Caco-2 (cell line): ENCODE data around the gene NEK10. TPM values are rescaled to one million over a fixed set of nuclear protein-coding genes. Genes with fewer than 3 reads are reported as not detected.

Experiments used
- BruUV-seq: library from RNA; stranded (reverse); fragments of 400-500 nt; replicated peaks from 2 replicates; lab custom pipeline; 2021; lab: Mats Ljungman, UMichigan
- CTCF ChIA-PET: fragments of 300-600 bp; sonication (Branson Sonifier 250); formaldehyde crosslinking; loops from one replicate; lab custom pipeline; 2022; ENCODE audit warnings: antibody characterized with exemption; lab: Charles Lee
- POLR2A ChIA-PET: fragments of 300-600 bp; sonication (Branson Sonifier 250); formaldehyde crosslinking; loops from one replicate; lab custom pipeline; 2022; ENCODE audit warnings: antibody characterized with exemption; lab: Charles Lee
- DNase-seq, 2 experiments: peaks; one replicate each; pipeline versions ENCODE4 v3.0.0 to v3.0.0-alpha.2; 2020 to 2022
- H3K27me3 ChIP-seq: replicated peaks from 2 replicates; pipeline ENCODE4 v1.6.0; 2011; ENCODE audit warnings: low read length; ENCODE audit not compliant: control insufficient read depth, insufficient read depth
- H3K36me3 ChIP-seq: 2 replicates; pipeline ENCODE4 v1.5.1; 2011; ENCODE audit warnings: low read length; ENCODE audit not compliant: control insufficient read depth, insufficient read depth
- H3K4me1 ChIP-seq: fragments of 250-450 bp; sonication (Bioruptor Pico); 2 replicates; pipeline ENCODE4 v1.5.1; 2020; ENCODE audit warnings: mild to moderate bottlenecking
- H3K4me3 ChIP-seq: 2 replicates; pipeline ENCODE4 v1.5.1; 2011; ENCODE audit warnings: low read depth, mild to moderate bottlenecking, control low read depth, low read length
- H3K9me3 ChIP-seq: fragments of 250-450 bp; sonication (Bioruptor Pico); 2 replicates; pipeline ENCODE4 v1.5.1; 2020; ENCODE audit warnings: mild to moderate bottlenecking, moderate library complexity
- H3K27ac Mint-ChIP-seq: one replicate; pipeline ENCODE4 v1.8.0; 2022; ENCODE audit warnings: mixed read lengths; ENCODE audit not compliant: unreplicated experiment
- H3K27me3 Mint-ChIP-seq: one replicate; pipeline ENCODE4 v1.8.0; 2022; ENCODE audit warnings: mixed read lengths; ENCODE audit not compliant: insufficient read depth, unreplicated experiment
- H3K36me3 Mint-ChIP-seq: one replicate; pipeline ENCODE4 v1.8.0; 2022; ENCODE audit warnings: mild to moderate bottlenecking, mixed read lengths; ENCODE audit not compliant: insufficient read depth, unreplicated experiment
- H3K4me1 Mint-ChIP-seq: one replicate; pipeline ENCODE4 v1.8.0; 2022; ENCODE audit warnings: low read depth, mixed read lengths; ENCODE audit not compliant: unreplicated experiment
- H3K4me3 Mint-ChIP-seq: one replicate; pipeline ENCODE4 v1.8.0; 2022; ENCODE audit warnings: mild to moderate bottlenecking, moderate library complexity, mixed read lengths; ENCODE audit not compliant: unreplicated experiment
- H3K9me3 Mint-ChIP-seq: one replicate; pipeline ENCODE4 v1.8.0; 2022; ENCODE audit warnings: mixed read lengths; ENCODE audit not compliant: unreplicated experiment
- intact Hi-C: fragments of 100-400 bp; cut with micrococcal nuclease; formaldehyde crosslinking; loops from one replicate; pipeline ENCODE4 v1.10.0; 2022; ENCODE audit not compliant: unreplicated experiment
- total RNA-seq: library from RNA; stranded (reverse); gene quantifications from 2 replicates; pipeline ENCODE4 v1.2.3, GENCODE V29; 2022
- TF ChIP-seq, protein P1 (sequence below), 2 experiments: fragments of 200-600 bp in 1 of 2; IDR thresholded peaks; 1 replicate in 1 of 2; 2 replicates in 1 of 2; pipeline versions ENCODE4 v1.5.1 to v1.8.0; 2011 to 2022; ENCODE audit warnings: antibody characterized with exemption in 1 of 2, control low read depth in 1 of 2, inconsistent platforms in 1 of 2, low read depth in 1 of 2, low read length in 1 of 2, mild to moderate bottlenecking in 1 of 2, moderate library complexity in 1 of 2; ENCODE audit not compliant: insufficient read depth in 1 of 2, severe bottlenecking in 1 of 2, unreplicated experiment in 1 of 2

The NEK10 gene
- total RNA-seq, 1 experiment from 2014 or later = 0.39 TPM

DNA sequence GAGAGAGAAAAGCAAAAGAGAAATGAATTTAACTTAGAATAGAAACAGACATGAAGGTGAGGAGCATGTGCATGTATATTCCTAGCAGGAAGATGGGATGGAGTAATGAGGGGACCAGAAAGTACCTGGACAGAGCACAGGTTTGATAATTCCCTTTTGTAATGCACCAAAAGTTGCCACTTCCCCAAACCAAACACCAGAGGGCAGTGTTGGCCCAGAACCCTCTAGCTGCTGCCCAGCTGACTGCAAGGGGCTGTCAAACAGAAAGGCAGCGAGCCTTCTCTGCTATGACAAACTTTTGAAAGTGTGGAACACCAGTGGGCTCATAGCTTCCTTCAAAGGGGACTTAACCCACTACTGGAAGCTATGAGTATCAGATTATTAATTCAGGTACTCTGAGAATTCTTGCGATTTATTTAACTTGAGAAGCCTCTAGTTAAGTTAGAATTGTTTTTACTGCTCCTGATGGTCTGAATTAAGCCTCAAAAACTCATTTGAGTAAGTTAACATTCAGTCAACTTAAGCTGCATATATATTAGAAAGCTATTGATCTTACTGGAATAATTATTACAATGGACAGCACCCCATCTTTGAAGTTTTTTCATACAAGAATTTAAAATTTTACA, 234.9 kb downstream of the NEK10 start:
- H3K27ac Mint-ChIP-seq = no peak overlapping the region
- TF ChIP-seq, protein P1, sequence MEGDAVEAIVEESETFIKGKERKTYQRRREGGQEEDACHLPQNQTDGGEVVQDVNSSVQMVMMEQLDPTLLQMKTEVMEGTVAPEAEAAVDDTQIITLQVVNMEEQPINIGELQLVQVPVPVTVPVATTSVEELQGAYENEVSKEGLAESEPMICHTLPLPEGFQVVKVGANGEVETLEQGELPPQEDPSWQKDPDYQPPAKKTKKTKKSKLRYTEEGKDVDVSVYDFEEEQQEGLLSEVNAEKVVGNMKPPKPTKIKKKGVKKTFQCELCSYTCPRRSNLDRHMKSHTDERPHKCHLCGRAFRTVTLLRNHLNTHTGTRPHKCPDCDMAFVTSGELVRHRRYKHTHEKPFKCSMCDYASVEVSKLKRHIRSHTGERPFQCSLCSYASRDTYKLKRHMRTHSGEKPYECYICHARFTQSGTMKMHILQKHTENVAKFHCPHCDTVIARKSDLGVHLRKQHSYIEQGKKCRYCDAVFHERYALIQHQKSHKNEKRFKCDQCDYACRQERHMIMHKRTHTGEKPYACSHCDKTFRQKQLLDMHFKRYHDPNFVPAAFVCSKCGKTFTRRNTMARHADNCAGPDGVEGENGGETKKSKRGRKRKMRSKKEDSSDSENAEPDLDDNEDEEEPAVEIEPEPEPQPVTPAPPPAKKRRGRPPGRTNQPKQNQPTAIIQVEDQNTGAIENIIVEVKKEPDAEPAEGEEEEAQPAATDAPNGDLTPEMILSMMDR (IDR thresholded peaks at IDR 0.05; ENCODE audit: insufficient read depth in 1 of 2, low read depth in 1 of 2, low read length in 1 of 2, severe bottlenecking in 1 of 2, unreplicated experiment in 1 of 2) = peak; percentile 70 to 80
- peak; percentile 58 to 69 for DNase-seq
- Histone ChIP-seq H3K27me3 (no peaks in the 10 kb centered on the region), H3K4me1 (peaks cover 11% of the 10 kb centered on the region), H3K36me3 (no peaks in the 10 kb centered on the region), H3K9me3 (peaks cover 14% of the 10 kb centered on the region), H3K4me3 (no peak overlapping the region)
- intact Hi-C loops = loop anchor here (1.0 kb wide), 3 partner anchors 119 to 333 kb away; no protein-coding TSS in a partner anchor
- CTCF ChIA-PET = interaction anchor here (0.5 to 1.1 kb wide), 3 partner anchors 29 to 120 kb away, joined by 3 to 9 read pairs (median 7); no protein-coding TSS in a partner anchor
- peaks cover 5% of the 10 kb centered on the region for H3K36me3 Mint-ChIP-seq
- POLR2A ChIA-PET = no interaction called here
- no peak overlapping the region for H3K4me3 Mint-ChIP-seq
- no peaks in the 10 kb centered on the region for H3K27me3 Mint-ChIP-seq
- BruUV-seq = no TSS peak
- peaks cover 9% of the 10 kb centered on the region for H3K4me1 Mint-ChIP-seq
- peaks cover 31% of the 10 kb centered on the region for H3K9me3 Mint-ChIP-seq

DNA sequence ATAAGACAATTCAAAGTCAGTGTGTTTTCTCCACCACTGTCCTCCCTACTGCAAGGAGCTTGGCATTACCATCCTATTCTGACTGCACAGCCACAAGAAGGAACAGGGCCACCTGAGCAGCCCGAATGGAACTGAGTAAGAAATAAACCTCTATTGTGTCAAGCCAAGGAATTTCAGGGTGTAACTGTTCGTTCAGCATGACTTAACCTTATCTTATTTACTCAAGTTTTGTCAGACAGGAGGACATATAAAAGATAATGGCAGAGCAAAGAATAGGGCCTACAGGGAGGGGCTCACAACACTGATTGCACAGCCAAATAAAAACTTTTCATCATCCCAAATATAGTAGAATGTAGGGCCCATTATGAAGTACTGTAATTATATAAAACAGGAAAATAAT, 236.1 kb downstream of the NEK10 start:
- Histone ChIP-seq H3K9me3 (peaks cover 14% of the 10 kb centered on the region), H3K4me1 (peaks cover 11% of the 10 kb centered on the region), H3K36me3 (no peaks in the 10 kb centered on the region), H3K27me3 (no peaks in the 10 kb centered on the region), H3K4me3 (no peak overlapping the region)
- H3K36me3 Mint-ChIP-seq = peaks cover 5% of the 10 kb centered on the region
- ChIA-PET CTCF (no interaction called here), POLR2A (no interaction called here)
- no TSS peak for BruUV-seq
- peaks cover 9% of the 10 kb centered on the region for H3K4me1 Mint-ChIP-seq
- intact Hi-C loops = no loop called here
- no peaks in the 10 kb centered on the region for H3K27me3 Mint-ChIP-seq
- no peak overlapping the region for H3K4me3 Mint-ChIP-seq
- peak in 1 of 2 experiments; percentile 3 for DNase-seq
- peaks cover 32% of the 10 kb centered on the region for H3K9me3 Mint-ChIP-seq
- TF ChIP-seq, protein P1 (IDR thresholded peaks at IDR 0.05; ENCODE audit: insufficient read depth in 1 of 2, low read depth in 1 of 2, low read length in 1 of 2, severe bottlenecking in 1 of 2, unreplicated experiment in 1 of 2) = no peak
- no peak overlapping the region for H3K27ac Mint-ChIP-seq

DNA sequence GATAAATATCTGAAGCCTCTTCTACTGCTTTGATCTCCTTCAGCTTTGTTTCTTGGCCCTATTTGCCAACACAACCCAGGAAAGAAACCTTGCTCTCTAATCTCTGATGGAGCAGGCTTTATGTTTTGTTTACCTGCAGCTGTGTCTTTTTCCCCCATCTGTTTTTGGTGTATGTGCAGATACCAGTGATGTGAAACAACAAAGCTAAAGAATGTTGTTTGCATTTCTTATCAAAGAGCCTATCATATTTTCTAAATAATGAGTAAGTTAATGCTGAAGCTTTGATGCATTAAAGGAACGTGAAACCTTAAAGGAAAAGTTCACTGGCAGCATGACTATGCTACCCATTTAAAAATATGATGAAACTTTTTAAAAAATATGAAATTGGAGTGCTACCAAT, 238.4 kb downstream of the NEK10 start:
- Mint-ChIP-seq H3K4me1 (peaks cover 9% of the 10 kb centered on the region), H3K27me3 (no peaks in the 10 kb centered on the region), H3K4me3 (no peak overlapping the region), H3K9me3 (peaks cover 40% of the 10 kb centered on the region), H3K36me3 (peaks cover 5% of the 10 kb centered on the region), H3K27ac (no peak overlapping the region)
- Histone ChIP-seq H3K36me3 (no peaks in the 10 kb centered on the region), H3K27me3 (no peaks in the 10 kb centered on the region), H3K9me3 (peaks cover 14% of the 10 kb centered on the region), H3K4me1 (peaks cover 11% of the 10 kb centered on the region), H3K4me3 (no peak overlapping the region)
- peak in 1 of 2 experiments; percentile 42 for DNase-seq
- TF ChIP-seq, protein P1 (IDR thresholded peaks at IDR 0.05; ENCODE audit: insufficient read depth in 1 of 2, low read depth in 1 of 2, low read length in 1 of 2, severe bottlenecking in 1 of 2, unreplicated experiment in 1 of 2) = no peak
- POLR2A ChIA-PET = no interaction called here
- CTCF ChIA-PET = no interaction called here
- intact Hi-C loops = no loop called here
- no TSS peak for BruUV-seq
